Measurements from ENCODE around the gene CCDC174.

The CCDC174 gene

DNA sequence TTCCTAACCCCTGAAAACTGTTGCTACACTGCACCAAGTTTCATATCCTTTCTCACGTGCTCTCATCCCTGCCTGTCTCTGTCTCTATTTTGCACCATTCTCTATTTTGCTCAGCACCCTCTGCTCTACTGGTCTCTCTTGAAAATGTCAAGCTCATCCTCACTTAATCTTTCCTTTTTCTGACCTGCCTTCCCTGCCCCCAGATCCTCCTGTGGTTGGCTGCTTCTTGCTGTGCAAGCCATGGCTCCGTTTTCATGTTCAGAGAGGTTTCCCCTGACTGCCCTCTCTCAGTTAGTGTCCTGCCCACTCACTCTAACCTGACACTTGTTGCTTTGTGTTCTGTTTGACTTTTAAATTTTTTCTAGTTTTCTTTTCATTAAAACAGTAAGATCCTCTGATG lies 6.0 kb downstream of the CCDC174 start:
- no peak for TF ChIP-seq ZNF274 (IDR thresholded peaks at IDR 0.05; ENCODE audit: low read depth, low read length)
- no peak overlapping the region for H3K4me3 ChIP-seq (ENCODE audit: low read length)

DNA sequence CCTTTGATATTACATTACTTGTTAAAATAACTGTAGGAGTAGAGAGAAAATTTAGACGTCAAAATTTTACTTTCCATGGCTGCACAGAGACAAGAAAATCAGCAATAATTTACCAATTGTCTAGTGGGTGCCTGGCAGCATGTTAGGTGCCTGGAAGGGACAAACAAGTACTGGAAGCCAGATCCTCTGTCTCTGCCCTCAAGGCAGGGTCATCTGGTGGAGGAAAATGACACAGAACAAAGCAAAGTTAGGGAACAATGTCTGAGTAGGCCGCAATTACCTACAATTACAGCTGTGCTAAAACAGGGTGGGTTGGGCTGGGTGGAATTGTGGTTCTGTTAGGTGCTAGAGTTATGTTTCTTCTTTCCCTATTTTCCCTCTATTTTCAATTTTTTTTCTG lies 7.4 kb downstream of the CCDC174 start:
- no peak overlapping the region for H3K4me3 ChIP-seq (ENCODE audit: low read length)
- TF ChIP-seq ZNF274 (IDR thresholded peaks at IDR 0.05; ENCODE audit: low read depth, low read length), result no peak

DNA sequence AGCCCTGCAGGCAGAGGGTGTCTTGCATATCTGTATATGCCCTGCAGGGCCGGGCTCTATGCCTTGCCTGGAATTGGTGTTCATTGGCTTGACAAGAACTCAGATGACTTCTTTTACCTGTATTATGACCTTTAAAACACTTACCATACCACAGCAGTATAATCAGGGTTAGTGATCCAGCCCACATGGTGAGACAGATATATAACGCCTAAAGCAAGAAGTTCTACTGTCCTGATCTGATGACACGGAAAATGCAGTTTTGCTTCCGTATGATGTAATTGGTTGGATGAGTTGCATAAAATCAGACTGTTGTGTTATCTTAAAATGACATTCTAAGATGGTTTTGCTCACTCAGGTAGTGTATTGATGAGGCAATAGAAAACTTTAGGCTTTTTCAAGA lies 9.4 kb downstream of the CCDC174 start:
- no peak overlapping the region for H3K4me3 ChIP-seq (ENCODE audit: low read length)
- no peak for TF ChIP-seq ZNF274 (IDR thresholded peaks at IDR 0.05; ENCODE audit: low read depth, low read length)

DNA sequence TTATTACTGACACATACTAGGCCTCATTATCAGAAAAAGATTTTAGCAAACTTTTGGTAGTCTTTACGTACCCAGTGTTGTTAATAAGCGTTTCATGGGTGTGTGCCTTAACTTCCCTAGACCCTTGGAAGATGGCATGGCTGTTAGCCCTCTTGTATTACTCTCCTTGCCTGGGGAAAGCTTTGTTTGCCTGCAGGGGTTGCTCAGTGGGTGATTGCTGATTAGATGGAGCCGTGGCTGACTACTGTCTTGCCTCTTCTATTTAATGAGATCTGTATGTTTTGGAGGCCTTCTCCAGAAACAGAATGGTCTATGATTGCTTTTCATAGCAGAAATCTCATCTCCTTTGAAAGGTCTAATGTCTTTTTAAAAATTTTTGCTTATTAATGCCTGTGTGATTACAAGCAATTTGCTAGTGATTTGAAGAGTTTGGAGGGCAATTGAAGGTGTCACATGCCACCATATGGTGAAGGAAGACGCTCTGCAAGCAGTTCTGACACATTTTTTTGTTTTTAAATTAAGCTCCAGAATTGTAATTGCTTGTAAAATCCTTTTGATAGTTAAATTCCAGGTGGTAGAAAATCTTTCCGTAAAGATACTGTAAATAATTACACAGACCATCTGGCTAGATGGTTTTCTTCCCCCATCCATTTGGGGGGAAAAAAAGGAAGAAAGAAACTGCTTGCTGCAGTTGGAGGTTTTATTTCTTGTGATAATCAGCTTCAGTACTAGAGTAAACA lies 12.0 kb downstream of the CCDC174 start:
- no peak overlapping the region for H3K4me3 ChIP-seq (ENCODE audit: low read length)
- TF ChIP-seq ZNF274 (IDR thresholded peaks at IDR 0.05; ENCODE audit: low read depth, low read length), result no peak

DNA sequence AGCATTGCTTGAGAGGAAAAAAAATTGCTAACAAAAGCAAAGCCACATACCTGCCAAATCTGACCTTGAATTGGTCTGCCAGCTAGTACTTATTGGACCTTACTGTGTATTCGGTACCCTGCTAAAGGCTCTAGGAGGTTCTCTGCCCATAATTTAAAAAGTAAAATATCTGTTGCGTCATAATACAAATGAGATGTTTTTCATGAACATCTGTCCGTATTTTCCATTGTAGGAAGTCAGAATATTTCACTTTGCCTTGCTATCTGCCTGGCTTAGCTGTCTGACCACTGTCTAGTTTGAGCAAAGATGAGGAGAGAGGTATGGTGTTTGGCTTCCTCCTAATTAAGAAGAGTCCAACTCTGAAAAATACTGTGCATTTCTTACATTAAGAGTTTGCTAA lies 12.6 kb downstream of the CCDC174 start:
- TF ChIP-seq ZNF274 (IDR thresholded peaks at IDR 0.05; ENCODE audit: low read depth, low read length), result no peak
- no peak overlapping the region for H3K4me3 ChIP-seq (ENCODE audit: low read length)

DNA sequence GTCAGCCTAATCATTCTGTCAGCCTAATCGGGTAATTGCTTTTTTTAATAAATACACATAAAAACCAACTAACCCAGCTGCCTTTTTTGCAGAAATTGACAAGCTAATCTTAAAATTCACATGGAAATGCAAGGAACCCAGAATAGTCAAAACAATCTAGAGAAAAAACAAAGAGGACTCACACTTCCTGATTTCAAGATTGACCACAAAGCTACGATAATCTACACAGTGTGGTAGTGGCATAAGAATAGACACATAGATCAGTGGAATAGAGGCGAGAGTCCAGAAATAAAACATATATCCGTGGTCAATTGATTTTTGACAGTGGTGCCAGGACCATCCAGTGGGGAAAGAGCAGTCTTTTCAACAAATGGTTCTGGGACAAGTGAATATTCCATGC lies 21.0 kb downstream of the CCDC174 start:
- TF ChIP-seq ZNF274 (IDR thresholded peaks at IDR 0.05; ENCODE audit: low read depth, low read length), result no peak
- H3K4me3 ChIP-seq (ENCODE audit: low read length), result no peak overlapping the region

DNA sequence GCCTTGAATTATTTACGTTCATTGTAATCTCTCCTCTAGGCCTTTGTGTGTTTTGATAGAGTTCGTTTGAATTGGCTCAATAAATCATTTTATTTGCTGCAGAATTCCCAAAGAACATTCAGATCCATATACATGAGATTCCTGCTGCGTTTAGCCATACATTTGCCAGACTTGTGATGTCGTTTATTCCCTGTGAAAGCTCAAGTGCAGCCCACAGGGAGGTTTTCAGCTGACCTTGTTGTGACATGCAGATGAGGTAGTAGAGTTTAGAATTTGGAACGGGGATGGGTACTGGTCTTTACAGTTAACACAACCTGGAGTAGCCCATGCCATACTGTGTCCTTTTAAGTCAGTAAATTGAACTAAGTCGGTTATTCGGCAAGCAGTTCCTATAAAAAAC lies 23.3 kb downstream of the CCDC174 start, which contains the start of gene C3orf20:
C3orf20 (plus strand) TSS at position 301 of the 400 bp plus-strand sequence. CDS start 7,573 bp downstream, outside the sequence.
- no peak within 1 kb of the TSS for H3K4me3 ChIP-seq (ENCODE audit: low read length)
- no peak for TF ChIP-seq ZNF274 (IDR thresholded peaks at IDR 0.05; ENCODE audit: low read depth, low read length)

DNA sequence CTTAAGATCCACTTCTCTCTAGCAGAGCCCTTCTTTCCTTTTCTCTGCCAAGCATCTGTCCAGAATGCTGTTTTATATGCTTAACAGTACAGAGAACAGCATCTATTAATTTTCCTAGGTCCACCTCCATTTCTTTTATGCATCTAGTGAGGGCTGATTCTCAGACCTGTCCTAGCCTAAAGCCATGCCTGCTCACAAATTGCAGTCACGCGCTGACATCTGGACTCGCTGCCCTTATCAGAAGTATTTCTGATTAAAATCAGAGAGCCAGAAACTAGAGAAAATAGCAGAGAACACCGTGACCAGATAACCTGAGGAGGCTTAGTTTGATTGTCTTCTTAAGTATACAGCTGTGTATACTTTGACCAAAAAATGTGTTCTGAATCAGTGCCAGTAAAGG lies 25.3 kb downstream of the CCDC174 start:
- no peak overlapping the region for H3K4me3 ChIP-seq (ENCODE audit: low read length)
- TF ChIP-seq ZNF274 (IDR thresholded peaks at IDR 0.05; ENCODE audit: low read depth, low read length), result no peak

DNA sequence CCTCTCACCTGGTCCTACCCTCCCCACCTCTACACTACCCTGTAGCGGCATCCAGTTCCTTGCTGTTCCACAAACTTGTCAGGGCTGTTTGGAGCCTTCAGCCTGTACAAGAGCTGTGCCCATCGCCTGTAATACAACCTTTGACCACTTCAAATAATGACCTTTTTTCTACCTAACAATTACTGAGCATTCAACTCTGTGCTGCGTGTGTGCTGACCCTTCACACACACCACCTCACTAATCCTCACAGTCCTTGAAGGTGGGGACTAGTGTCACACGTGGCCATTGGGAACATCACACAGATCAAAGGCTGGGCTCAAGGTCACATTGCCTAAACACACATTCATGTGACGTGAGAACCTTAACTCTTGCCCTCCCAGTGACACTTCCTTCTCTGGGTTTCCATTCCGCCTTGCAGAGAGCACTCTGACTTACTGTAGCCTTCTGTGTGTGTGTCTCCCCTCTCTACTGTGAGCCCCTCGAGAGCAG lies 26.5 kb downstream of the CCDC174 start:
- TF ChIP-seq ZNF274 (IDR thresholded peaks at IDR 0.05; ENCODE audit: low read depth, low read length), result no peak
- H3K4me3 ChIP-seq (ENCODE audit: low read length), result no peak overlapping the region

DNA sequence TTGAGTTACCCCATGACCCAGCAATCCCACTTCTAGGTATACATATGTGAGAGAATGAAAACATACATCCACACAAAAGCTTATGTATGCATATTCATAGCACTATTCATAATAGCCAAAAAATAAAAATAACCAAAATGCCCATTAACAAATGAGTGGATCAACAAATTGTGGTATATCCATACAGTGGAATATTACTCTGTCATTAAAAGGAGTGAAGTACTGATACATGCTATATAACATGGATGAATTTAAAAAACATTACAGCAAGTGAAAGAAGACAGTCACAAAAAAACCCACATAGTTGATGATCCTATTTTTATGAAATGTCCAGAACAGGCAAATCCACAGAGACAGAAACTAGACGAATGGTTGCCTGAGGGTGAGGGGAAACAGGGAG lies 28.6 kb downstream of the CCDC174 start:
- H3K4me3 ChIP-seq (ENCODE audit: low read length), result no peak overlapping the region
- TF ChIP-seq ZNF274 (IDR thresholded peaks at IDR 0.05; ENCODE audit: low read depth, low read length), result no peak

DNA sequence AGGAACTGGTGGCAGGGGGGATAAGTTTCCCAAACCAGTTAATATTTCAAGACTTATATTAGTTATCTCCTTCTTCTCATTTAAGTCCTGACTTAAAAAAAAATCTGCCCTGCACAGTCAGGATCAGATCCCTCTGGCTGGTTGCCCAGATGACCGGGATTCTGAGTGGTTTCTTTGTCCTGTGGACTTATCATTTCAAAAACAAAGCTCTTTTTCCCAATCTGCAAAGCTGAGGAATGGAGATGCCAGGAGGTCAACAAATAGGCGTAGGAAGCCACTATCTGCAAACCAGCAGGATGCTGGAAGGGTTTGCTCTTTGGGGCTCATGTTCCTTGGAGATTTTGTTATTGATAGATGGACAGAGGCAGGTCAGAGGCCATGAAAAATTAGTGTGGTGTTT lies 29.2 kb downstream of the CCDC174 start:
- TF ChIP-seq ZNF274 (IDR thresholded peaks at IDR 0.05; ENCODE audit: low read depth, low read length), result no peak
- H3K4me3 ChIP-seq (ENCODE audit: low read length), result no peak overlapping the region

DNA sequence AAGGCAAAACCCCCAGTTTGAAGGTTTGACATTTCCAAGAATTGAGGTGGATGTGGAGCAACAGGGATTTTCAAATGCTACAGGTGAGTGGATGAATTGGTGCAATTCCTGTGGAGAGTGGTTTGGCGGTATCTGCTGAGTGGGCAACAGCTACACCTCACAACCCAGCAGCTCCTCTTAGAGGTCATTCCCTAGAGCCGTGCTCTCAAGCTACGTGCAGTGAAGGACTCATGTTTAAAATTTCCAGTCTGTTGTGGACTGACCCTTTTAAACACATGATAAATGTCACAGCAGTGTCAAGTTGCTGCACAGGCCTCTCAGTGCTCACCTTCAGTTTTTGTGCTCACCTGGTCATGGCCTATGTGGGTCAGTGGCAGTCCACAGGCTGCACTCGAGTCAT lies 32.9 kb downstream of the CCDC174 start:
- H3K4me3 ChIP-seq (ENCODE audit: low read length), result no peak overlapping the region
- no peak for TF ChIP-seq ZNF274 (IDR thresholded peaks at IDR 0.05; ENCODE audit: low read depth, low read length)

DNA sequence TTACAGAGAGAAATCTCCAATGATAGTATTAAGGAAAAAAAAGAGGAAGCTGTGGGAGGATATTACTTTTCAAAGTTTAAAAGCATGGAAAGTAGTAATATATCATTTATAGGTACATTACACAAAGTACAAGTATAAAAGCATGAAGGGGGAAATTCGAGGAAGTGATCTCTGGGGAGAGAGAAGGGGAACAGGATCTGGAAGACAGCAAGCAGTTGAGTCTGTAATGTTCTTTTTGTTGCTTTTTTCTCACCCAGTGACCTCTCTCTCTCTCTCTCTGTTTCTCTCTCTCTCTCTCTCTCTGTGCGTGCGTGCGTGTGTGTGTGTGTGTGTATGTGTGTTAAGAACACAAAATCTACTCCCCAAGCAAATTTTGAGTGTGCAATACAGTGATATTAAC lies 33.6 kb downstream of the CCDC174 start:
- no peak for TF ChIP-seq ZNF274 (IDR thresholded peaks at IDR 0.05; ENCODE audit: low read depth, low read length)

DNA sequence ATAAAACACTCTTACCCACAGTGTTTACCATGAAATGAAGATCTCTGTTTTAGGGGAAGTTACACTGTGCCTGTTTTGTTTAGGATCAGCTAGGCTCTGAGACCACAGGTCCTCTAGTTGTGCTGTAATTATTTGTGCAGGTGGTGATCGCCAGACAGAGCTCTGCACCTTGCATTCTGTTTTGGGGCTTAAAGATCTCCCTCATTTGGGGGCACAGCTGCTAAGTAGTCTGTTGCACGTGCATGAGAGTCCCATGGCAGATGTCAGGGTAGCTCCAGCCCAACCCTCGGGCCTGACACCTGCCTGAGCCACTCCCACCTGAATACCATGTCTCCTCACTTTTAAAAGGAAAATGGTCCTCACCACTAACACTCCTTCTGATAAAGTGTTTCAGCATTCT lies 35.8 kb downstream of the CCDC174 start:
- TF ChIP-seq ZNF274 (IDR thresholded peaks at IDR 0.05; ENCODE audit: low read depth, low read length), result no peak
- no peak overlapping the region for H3K4me3 ChIP-seq (ENCODE audit: low read length)

More for the DNA sequence above, 33.6 kb downstream of the CCDC174 start:
- H3K4me3 ChIP-seq (ENCODE audit: low read length), result no peak overlapping the region

DNA sequence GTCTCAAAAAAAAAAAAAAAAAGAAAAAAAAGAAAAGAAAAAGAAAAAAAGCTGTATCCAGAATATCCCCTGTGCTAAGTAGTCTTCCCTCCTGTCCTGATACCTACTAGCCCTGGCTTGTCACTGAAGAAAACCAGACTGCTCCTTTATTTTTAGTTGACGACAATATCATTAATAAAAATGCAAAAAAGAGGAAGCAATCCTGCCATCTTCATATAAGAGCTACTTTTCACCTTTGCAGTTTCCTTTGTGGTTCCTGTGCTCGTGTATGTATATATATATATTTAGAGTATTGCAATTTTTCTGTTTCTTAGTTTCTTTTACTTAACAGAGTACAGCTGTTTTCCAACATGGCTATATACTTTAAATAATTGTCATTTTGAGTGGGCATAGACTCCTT lies 37.0 kb downstream of the CCDC174 start:
- H3K4me3 ChIP-seq (ENCODE audit: low read length), result no peak overlapping the region
- no peak for TF ChIP-seq ZNF274 (IDR thresholded peaks at IDR 0.05; ENCODE audit: low read depth, low read length)

Measured in GM08714 (cell line).